Stomach smooth muscle (tissue), 2 donors: ENCODE data around the gene SYMPK.
A peak's percentile ranks its signal among the peaks of the same experiment; 100 is the strongest.

Source experiments
- H3K27ac ChIP-seq: one replicate; pipeline ENCODE4 v1.7.0; 2013; ENCODE audit warnings: mild to moderate bottlenecking, low read length, inconsistent platforms
- H3K27me3 ChIP-seq, 2 donors: one replicate each; pipeline ENCODE4 v1.7.0; 2013; ENCODE audit warnings: low read length in 2 of 2; ENCODE audit not compliant: insufficient read depth in 2 of 2, control insufficient read depth in 1 of 2
- H3K36me3 ChIP-seq, 2 donors: one replicate each; pipeline ENCODE4 v1.7.0; 2013; ENCODE audit warnings: low read length in 2 of 2; ENCODE audit not compliant: control insufficient read depth in 2 of 2, insufficient read depth in 2 of 2
- H3K4me1 ChIP-seq: one replicate; pipeline ENCODE4 v1.7.0; 2013; ENCODE audit warnings: low read length; ENCODE audit not compliant: control insufficient read depth, insufficient read depth
- H3K4me3 ChIP-seq, 2 donors: one replicate each; pipeline ENCODE4 v1.7.0; 2013; ENCODE audit warnings: low read length in 2 of 2
- H3K9ac ChIP-seq, 2 donors: one replicate each; pipeline ENCODE4 v1.7.0; 2013; ENCODE audit warnings: low read length in 2 of 2, mild to moderate bottlenecking in 1 of 2
- H3K9me3 ChIP-seq, 2 donors: one replicate each; pipeline ENCODE4 v1.7.0; 2013; ENCODE audit warnings: low read length in 2 of 2; ENCODE audit not compliant: control insufficient read depth in 2 of 2
- donor health status: healthy.
- donor health status: Pancreatic carcinoma.

The SYMPK gene

GRCh38 chr19:45865269-45865948 lies 2.5 kb upstream of the SYMPK start:
- Histone ChIP-seq H3K27ac (no peak overlapping the region), H3K4me1 (peaks cover 11% of the 10 kb centered on the region), H3K27me3 (peaks cover 18 to 24% of the 10 kb centered on the region in 2 donors), H3K9ac (no peak overlapping the region), H3K36me3 (no peaks in the 10 kb centered on the region), H3K4me3 (no peak overlapping the region), H3K9me3 (no peaks in the 10 kb centered on the region)

- H3K4me3 ChIP-seq, result peak overlapping the region in 1 of 2 donors; percentile 49
- peaks cover 11% of the 10 kb centered on the region for H3K4me1 ChIP-seq
- H3K27me3 ChIP-seq, result peaks cover 18 to 24% of the 10 kb centered on the region in 2 donors
- H3K36me3 ChIP-seq, result no peaks in the 10 kb centered on the region
- no peaks in the 10 kb centered on the region for H3K9me3 ChIP-seq
- no peak overlapping the region for H3K27ac ChIP-seq
- no peak overlapping the region for H3K9ac ChIP-seq
Measured at GRCh38 chr19:45864629-45865082, 1.7 kb upstream of the SYMPK start.

GRCh38 chr19:45863840-45864628 lies 1.1 kb upstream of the SYMPK start, which contains the start of gene FOXA3:
TSS of gene FOXA3 (plus strand) at chr19:45864326. CDS start at chr19:45864457, 131 bp downstream.
- Histone ChIP-seq H3K4me1 (peaks cover 11% of the 10 kb centered on the region), H3K9ac (no peak within 1 kb of the TSS), H3K4me3 (peak within 1 kb of the TSS; percentile 59 to 98), H3K27ac (no peak within 1 kb of the TSS), H3K27me3 (peaks cover 18 to 24% of the 10 kb centered on the region in 2 donors), H3K9me3 (no peaks in the 10 kb centered on the region), H3K36me3 (peaks cover 0 to 2% of the 10 kb centered on the region in 2 donors)

- H3K4me1 ChIP-seq, result peaks cover 11% of the 10 kb centered on the region
- H3K9me3 ChIP-seq, result no peaks in the 10 kb centered on the region
- peaks cover 2 to 3% of the 10 kb centered on the region in 2 donors for H3K36me3 ChIP-seq
- H3K27ac ChIP-seq, result no peak overlapping the region
- peaks cover 18 to 24% of the 10 kb centered on the region in 2 donors for H3K27me3 ChIP-seq
- peak overlapping the region; percentile 59 to 98 for H3K4me3 ChIP-seq
- H3K9ac ChIP-seq, result no peak overlapping the region
Measured at GRCh38 chr19:45863335-45863839, 440 bp upstream of the SYMPK start.

GRCh38 chr19:45862271-45862563 lies 730 bp downstream of the SYMPK start:
- Histone ChIP-seq H3K27me3 (peaks cover 18 to 24% of the 10 kb centered on the region in 2 donors), H3K9ac (peak overlapping the region; percentile 73 to 89), H3K9me3 (no peaks in the 10 kb centered on the region), H3K36me3 (peaks cover 5 to 6% of the 10 kb centered on the region in 2 donors), H3K4me3 (peak overlapping the region; percentile 79 to 98), H3K4me1 (peaks cover 11% of the 10 kb centered on the region), H3K27ac (peak overlapping the region; percentile 81)

- no peaks in the 10 kb centered on the region for H3K9me3 ChIP-seq
- peaks cover 16 to 22% of the 10 kb centered on the region in 2 donors for H3K27me3 ChIP-seq
- H3K4me1 ChIP-seq, result peaks cover 11% of the 10 kb centered on the region
- H3K4me3 ChIP-seq, result no peak overlapping the region
- H3K9ac ChIP-seq, result no peak overlapping the region
- no peak overlapping the region for H3K27ac ChIP-seq
- peaks cover 5 to 9% of the 10 kb centered on the region in 2 donors for H3K36me3 ChIP-seq
Measured at GRCh38 chr19:45860359-45861259, 2.3 kb downstream of the SYMPK start.

GRCh38 chr19:45854167-45854778 lies 8.7 kb downstream of the SYMPK start:
- Histone ChIP-seq H3K27ac (no peak overlapping the region), H3K9me3 (no peaks in the 10 kb centered on the region), H3K27me3 (no peaks in the 10 kb centered on the region), H3K4me3 (no peak overlapping the region), H3K4me1 (no peaks in the 10 kb centered on the region), H3K36me3 (peaks cover 41 to 42% of the 10 kb centered on the region in 2 donors), H3K9ac (no peak overlapping the region)

GRCh38 chr19:45852983-45853382 lies 10.0 kb downstream of the SYMPK start:
- H3K27me3 ChIP-seq, result no peaks in the 10 kb centered on the region

GRCh38 chr19:45852145-45852750 lies 10.7 kb downstream of the SYMPK start:
- Histone ChIP-seq H3K27ac (no peak overlapping the region), H3K36me3 (peaks cover 56 to 57% of the 10 kb centered on the region in 2 donors), H3K9me3 (no peaks in the 10 kb centered on the region), H3K27me3 (no peaks in the 10 kb centered on the region), H3K4me1 (no peaks in the 10 kb centered on the region), H3K9ac (no peak overlapping the region), H3K4me3 (no peak overlapping the region)

More at GRCh38 chr19:45852983-45853382, 10.0 kb downstream of the SYMPK start:
- Histone ChIP-seq H3K36me3 (peaks cover 50% of the 10 kb centered on the region in 2 donors), H3K9ac (peak overlapping the region in 1 of 2 donors; percentile 36), H3K4me3 (no peak overlapping the region), H3K27ac (no peak overlapping the region), H3K4me1 (no peaks in the 10 kb centered on the region), H3K9me3 (no peaks in the 10 kb centered on the region)
